Left forelimb (tissue), 1 donor: Measurements from ENCODE around the gene CDH13.

ENCODE experiments used
- DNase-seq: peaks from one replicate; pipeline ENCODE4 v3.0.0-alpha.2; 2018; ENCODE audit warnings: low spot score

CDH13 gene

GRCh38 chr16:82841108-82841507 is 214.3 kb downstream of the CDH13 start:
- no peak for DNase-seq

- no peak for DNase-seq
These were observed 217.0 kb downstream of the CDH13 start for GRCh38 chr16:82843606-82844271.

GRCh38 chr16:82845116-82845515 is 218.3 kb downstream of the CDH13 start:
- DNase-seq, result no peak

GRCh38 chr16:82846806-82847205 is 220.0 kb downstream of the CDH13 start:
- no peak for DNase-seq

GRCh38 chr16:82848013-82848412 is 221.2 kb downstream of the CDH13 start:
- DNase-seq, result no peak

GRCh38 chr16:82852388-82853008 is 225.7 kb downstream of the CDH13 start:
- DNase-seq, result no peak

GRCh38 chr16:82855471-82855870 is 228.7 kb downstream of the CDH13 start:
- no peak for DNase-seq

GRCh38 chr16:82857693-82858365 is 231.1 kb downstream of the CDH13 start:
- DNase-seq, result no peak

- no peak for DNase-seq
These were observed 232.9 kb downstream of the CDH13 start for GRCh38 chr16:82859662-82860061.

GRCh38 chr16:82860071-82860470 is 233.3 kb downstream of the CDH13 start:
- no peak for DNase-seq

GRCh38 chr16:82862057-82862456 is 235.3 kb downstream of the CDH13 start:
- DNase-seq, result no peak

GRCh38 chr16:82864332-82865040 is 237.7 kb downstream of the CDH13 start:
- no peak for DNase-seq

- DNase-seq, result no peak
These were observed 238.6 kb downstream of the CDH13 start for GRCh38 chr16:82865412-82865811.

- DNase-seq, result no peak
These were observed 240.7 kb downstream of the CDH13 start for GRCh38 chr16:82867485-82867884.

- DNase-seq, result no peak
These were observed 247.5 kb downstream of the CDH13 start for GRCh38 chr16:82874271-82874670.

GRCh38 chr16:82874672-82875071 is 247.9 kb downstream of the CDH13 start:
- no peak for DNase-seq

- DNase-seq, result no peak
These were observed 250.2 kb downstream of the CDH13 start for GRCh38 chr16:82876951-82877350.

GRCh38 chr16:82878466-82878865 is 251.7 kb downstream of the CDH13 start:
- DNase-seq, result no peak

GRCh38 chr16:82880346-82880745 is 253.6 kb downstream of the CDH13 start:
- DNase-seq, result no peak

GRCh38 chr16:82881516-82881915 is 254.7 kb downstream of the CDH13 start:
- DNase-seq, result no peak

GRCh38 chr16:82882226-82882625 is 255.5 kb downstream of the CDH13 start:
- no peak for DNase-seq

- no peak for DNase-seq
These were observed 256.4 kb downstream of the CDH13 start for GRCh38 chr16:82882982-82883835.
